Ascending aorta (tissue), 2 donors: Measurements from ENCODE around the gene PLXDC1. TPM values are rescaled to one million over a fixed set of nuclear protein-coding genes. Genes with fewer than 3 reads are reported as not detected.

Experiments used
- DNase-seq, 2 donors: peaks; one replicate each; pipeline ENCODE4 v3.0.0-alpha.2; 2019; ENCODE audit warnings: low spot score in 2 of 2
- H3K27ac ChIP-seq, 2 donors: fragments of 200-600 bp; sonication (generic); one replicate each; pipeline ENCODE4 v1.5.1; 2016 to 2017; ENCODE audit warnings: mild to moderate bottlenecking in 1 of 2
- H3K27me3 ChIP-seq: fragments of 200-600 bp; sonication (generic); one replicate; pipeline ENCODE4 v1.5.1; 2017
- H3K36me3 ChIP-seq, 2 donors: fragments of 200-600 bp; sonication (generic); one replicate each; pipeline ENCODE4 v1.5.1; 2016
- H3K4me1 ChIP-seq, 2 donors: fragments of 200-600 bp; sonication (generic); one replicate each; pipeline ENCODE4 v1.5.1; 2016 to 2017; ENCODE audit warnings: mild to moderate bottlenecking in 1 of 2
- H3K4me3 ChIP-seq, 2 donors: fragments of 200-600 bp; sonication (generic); one replicate each; pipeline ENCODE4 v1.5.1; 2016 to 2017; ENCODE audit warnings: mild to moderate bottlenecking in 1 of 2
- H3K9me3 ChIP-seq, 2 donors: fragments of 200-600 bp; sonication (generic); one replicate each; pipeline ENCODE4 v1.5.1; 2016
- intact Hi-C: fragments of 100-400 bp; cut with DNase I; formaldehyde crosslinking; loops from one replicate; pipeline ENCODE4 v1.15.1; 2023
- total RNA-seq: library from RNA; depleted of rRNA; stranded (reverse); fragments of >200 nt; gene quantifications from one replicate; pipeline ENCODE4 v1.1.0, GENCODE V29; 2016
- TF ChIP-seq, protein P1 (sequence below), 3 experiments: fragments of 200-600 bp in 2 of 3; fragments of 450-650 bp in 1 of 3; sonication (generic) in 2 of 3; IDR thresholded peaks; one replicate each; pipeline ENCODE4 v1.5.1; 2016 to 2019; ENCODE audit warnings: antibody characterized with exemption in 3 of 3, mild to moderate bottlenecking in 1 of 3, moderate library complexity in 1 of 3

The PLXDC1 gene
- total RNA-seq, 1 donor from 2014 or later = 23.8 TPM

- H3K4me3 ChIP-seq = no peak overlapping the region
- no peak overlapping the region for H3K27ac ChIP-seq
- DNase-seq = no peak
- no peaks in the 10 kb centered on the region for H3K27me3 ChIP-seq
- no peaks in the 10 kb centered on the region for H3K9me3 ChIP-seq
- intact Hi-C loops = no loop called here
- no peaks in the 10 kb centered on the region for H3K36me3 ChIP-seq
- TF ChIP-seq, protein P1, sequence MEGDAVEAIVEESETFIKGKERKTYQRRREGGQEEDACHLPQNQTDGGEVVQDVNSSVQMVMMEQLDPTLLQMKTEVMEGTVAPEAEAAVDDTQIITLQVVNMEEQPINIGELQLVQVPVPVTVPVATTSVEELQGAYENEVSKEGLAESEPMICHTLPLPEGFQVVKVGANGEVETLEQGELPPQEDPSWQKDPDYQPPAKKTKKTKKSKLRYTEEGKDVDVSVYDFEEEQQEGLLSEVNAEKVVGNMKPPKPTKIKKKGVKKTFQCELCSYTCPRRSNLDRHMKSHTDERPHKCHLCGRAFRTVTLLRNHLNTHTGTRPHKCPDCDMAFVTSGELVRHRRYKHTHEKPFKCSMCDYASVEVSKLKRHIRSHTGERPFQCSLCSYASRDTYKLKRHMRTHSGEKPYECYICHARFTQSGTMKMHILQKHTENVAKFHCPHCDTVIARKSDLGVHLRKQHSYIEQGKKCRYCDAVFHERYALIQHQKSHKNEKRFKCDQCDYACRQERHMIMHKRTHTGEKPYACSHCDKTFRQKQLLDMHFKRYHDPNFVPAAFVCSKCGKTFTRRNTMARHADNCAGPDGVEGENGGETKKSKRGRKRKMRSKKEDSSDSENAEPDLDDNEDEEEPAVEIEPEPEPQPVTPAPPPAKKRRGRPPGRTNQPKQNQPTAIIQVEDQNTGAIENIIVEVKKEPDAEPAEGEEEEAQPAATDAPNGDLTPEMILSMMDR (IDR thresholded peaks at IDR 0.05) = no peak
- no peaks in the 10 kb centered on the region for H3K4me1 ChIP-seq
Observed at GRCh38 chr17:39073916-39074315, 77.5 kb downstream of the PLXDC1 start.

- Histone ChIP-seq H3K9me3 (no peaks in the 10 kb centered on the region), H3K27me3 (no peaks in the 10 kb centered on the region), H3K4me1 (no peaks in the 10 kb centered on the region), H3K36me3 (no peaks in the 10 kb centered on the region), H3K27ac (no peak overlapping the region), H3K4me3 (no peak overlapping the region)
- TF ChIP-seq, protein P1 (IDR thresholded peaks at IDR 0.05) = no peak
- intact Hi-C loops = no loop called here
- DNase-seq = no peak
Observed at GRCh38 chr17:39073353-39073752, 78.1 kb downstream of the PLXDC1 start.

GRCh38 chr17:39071573-39071972 lies 79.9 kb downstream of the PLXDC1 start:
- intact Hi-C loops = no loop called here
- H3K36me3 ChIP-seq = no peaks in the 10 kb centered on the region
- no peak for DNase-seq
- TF ChIP-seq, protein P1 (IDR thresholded peaks at IDR 0.05) = no peak
- H3K27me3 ChIP-seq = no peaks in the 10 kb centered on the region
- no peak overlapping the region for H3K27ac ChIP-seq
- no peaks in the 10 kb centered on the region for H3K4me1 ChIP-seq
- H3K9me3 ChIP-seq = no peaks in the 10 kb centered on the region
- H3K4me3 ChIP-seq = no peak overlapping the region

DNA sequence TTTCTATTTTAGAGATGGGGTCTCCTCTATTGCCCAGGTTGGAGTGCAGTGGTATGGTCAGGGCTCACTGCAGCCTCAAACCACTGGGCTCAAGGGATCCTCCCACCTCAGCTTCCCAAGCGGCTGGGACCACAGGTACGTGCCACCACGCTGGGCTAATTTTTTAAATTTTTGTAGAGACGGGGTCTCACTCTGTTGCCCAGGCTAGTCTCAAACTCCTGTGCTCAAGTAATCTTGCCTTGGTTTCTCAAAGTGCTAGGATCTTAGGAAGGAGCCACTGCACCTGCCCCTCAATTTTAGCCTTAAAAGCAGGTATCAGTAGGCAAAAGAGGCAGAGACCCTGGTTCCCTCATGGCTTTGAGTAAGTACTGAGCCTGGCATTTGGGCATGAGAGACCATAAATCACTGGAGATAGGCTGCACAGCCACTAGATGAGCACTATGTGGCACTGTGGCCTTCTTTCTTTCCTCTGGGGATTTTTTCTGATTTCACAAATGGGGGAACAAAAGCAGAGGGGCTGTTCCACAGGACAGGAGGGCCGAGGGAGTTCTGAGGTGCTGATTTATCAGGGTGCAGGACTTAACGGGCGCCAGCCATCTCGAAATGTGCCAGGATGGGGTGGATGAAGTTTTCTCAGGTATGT lies 82.2 kb downstream of the PLXDC1 start:
- TF ChIP-seq, protein P1 (IDR thresholded peaks at IDR 0.05) = peak; percentile 33 to 51 (median 42)
- intact Hi-C loops = no loop called here
- Histone ChIP-seq H3K4me1 (peaks cover 0 to 2% of the 10 kb centered on the region in 2 donors), H3K36me3 (no peaks in the 10 kb centered on the region), H3K4me3 (no peak overlapping the region), H3K9me3 (no peaks in the 10 kb centered on the region), H3K27me3 (no peaks in the 10 kb centered on the region), H3K27ac (no peak overlapping the region)
- DNase-seq = no peak

- Histone ChIP-seq H3K4me1 (peaks cover 4 to 18% of the 10 kb centered on the region in 2 donors), H3K36me3 (no peaks in the 10 kb centered on the region), H3K4me3 (no peak overlapping the region), H3K27ac (peak overlapping the region in 1 of 2 donors; percentile 8), H3K27me3 (no peaks in the 10 kb centered on the region), H3K9me3 (no peaks in the 10 kb centered on the region)
- TF ChIP-seq, protein P1 (IDR thresholded peaks at IDR 0.05) = no peak
- no peak for DNase-seq
- intact Hi-C loops = no loop called here
Observed at GRCh38 chr17:39064819-39065218, 86.6 kb downstream of the PLXDC1 start.
